Stimulated activated effector memory CD8-positive, alpha-beta T cell treated with anti-CD3 and anti-CD28 coated beads, Interleukin-12 subunit alpha, Interleukin-12 subunit beta, amount 100 ng/mL, for 72 hours (primary cell): ENCODE results near the gene PTPRM.

Experiments used
- ATAC-seq: fragments of 150-1000 bp; cut with Tn5 transposase; 2 replicates; pipeline ENCODE4 v1.10.0; 2021
- DNase-seq, 2 donors: peaks; one replicate each; pipeline ENCODE4 v3.0.0; 2021 to 2022; ENCODE audit warnings: low spot score in 2 of 2
- H3K27ac Mint-ChIP-seq: one replicate; pipeline ENCODE4 v1.8.0; 2022; ENCODE audit warnings: mild to moderate bottlenecking, mixed read lengths
- H3K36me3 Mint-ChIP-seq: one replicate; pipeline ENCODE4 v1.8.0; 2022; ENCODE audit warnings: mild to moderate bottlenecking, mixed read lengths
- H3K4me1 Mint-ChIP-seq: one replicate; pipeline ENCODE4 v1.8.0; 2022; ENCODE audit warnings: mixed read lengths
- H3K4me3 Mint-ChIP-seq: one replicate; pipeline ENCODE4 v1.8.0; 2022; ENCODE audit warnings: mild to moderate bottlenecking, mixed read lengths
- H3K9me3 Mint-ChIP-seq: one replicate; pipeline ENCODE4 v1.8.0; 2022; ENCODE audit warnings: mixed read lengths

PTPRM gene

GRCh38 chr18:7904529-7904928, 337.4 kb downstream of the PTPRM start:
- Mint-ChIP-seq H3K36me3 (no peaks in the 10 kb centered on the region), H3K4me1 (no peaks in the 10 kb centered on the region), H3K27ac (no peak overlapping the region), H3K9me3 (peaks cover 10% of the 10 kb centered on the region), H3K4me3 (no peak overlapping the region)
- DNase-seq (no peak), ATAC-seq (peak; percentile 42)

DNA sequence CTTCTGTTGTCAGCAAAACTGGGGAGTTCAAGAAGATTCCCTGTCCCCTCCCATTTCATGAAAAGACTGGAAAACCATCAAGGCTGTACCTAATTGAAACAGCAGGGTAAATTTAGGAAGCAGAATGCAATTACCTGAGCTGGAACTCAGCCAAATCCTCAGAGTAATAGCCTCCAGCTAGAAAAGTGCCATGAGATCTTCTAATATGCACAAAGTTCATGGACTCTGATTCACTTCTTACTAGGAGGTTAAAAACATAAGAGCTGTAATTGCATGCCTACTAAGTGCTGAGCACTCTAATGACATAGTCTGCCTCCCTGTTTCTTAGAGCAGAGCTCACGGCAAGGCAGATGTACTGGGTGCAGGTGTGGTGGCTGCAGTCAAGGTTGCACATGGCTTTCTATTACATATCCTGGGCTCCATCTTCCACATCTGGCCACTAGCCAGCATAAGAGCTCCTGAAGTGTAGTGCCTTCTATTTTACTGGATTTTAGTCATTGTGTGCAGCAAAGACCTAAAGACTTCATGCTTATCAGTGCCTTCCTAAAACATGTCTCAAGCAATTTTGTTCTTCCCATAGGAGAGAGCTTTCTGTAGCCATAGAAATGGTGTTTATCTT, 341.7 kb downstream of the PTPRM start:
- ATAC-seq, result no peak
- no peak overlapping the region for H3K4me3 Mint-ChIP-seq
- H3K4me1 Mint-ChIP-seq, result no peaks in the 10 kb centered on the region

GRCh38 chr18:7914834-7915670, 347.9 kb downstream of the PTPRM start:
- H3K4me1 Mint-ChIP-seq, result no peaks in the 10 kb centered on the region
- ATAC-seq (no peak), DNase-seq (no peak)
- no peaks in the 10 kb centered on the region for H3K36me3 Mint-ChIP-seq
- no peak overlapping the region for H3K4me3 Mint-ChIP-seq
- H3K27ac Mint-ChIP-seq, result no peak overlapping the region
- H3K9me3 Mint-ChIP-seq, result peaks cover 1% of the 10 kb centered on the region

More for the DNA sequence above, 341.7 kb downstream of the PTPRM start:
- H3K9me3 Mint-ChIP-seq, result peaks cover 6% of the 10 kb centered on the region
- no peak overlapping the region for H3K27ac Mint-ChIP-seq
- DNase-seq, result no peak
- no peaks in the 10 kb centered on the region for H3K36me3 Mint-ChIP-seq

GRCh38 chr18:7918701-7919100, 351.6 kb downstream of the PTPRM start:
- no peak for DNase-seq
- Mint-ChIP-seq H3K36me3 (no peaks in the 10 kb centered on the region), H3K9me3 (peaks cover 5% of the 10 kb centered on the region), H3K4me3 (no peak overlapping the region), H3K4me1 (no peaks in the 10 kb centered on the region), H3K27ac (no peak overlapping the region)
- no peak for ATAC-seq

GRCh38 chr18:7919565-7919964, 352.4 kb downstream of the PTPRM start:
- ATAC-seq (no peak), DNase-seq (no peak)
- H3K9me3 Mint-ChIP-seq, result peaks cover 5% of the 10 kb centered on the region
- no peak overlapping the region for H3K27ac Mint-ChIP-seq
- no peaks in the 10 kb centered on the region for H3K4me1 Mint-ChIP-seq
- no peaks in the 10 kb centered on the region for H3K36me3 Mint-ChIP-seq
- no peak overlapping the region for H3K4me3 Mint-ChIP-seq

- H3K27ac Mint-ChIP-seq, result no peak overlapping the region
These were observed 354.9 kb downstream of the PTPRM start for GRCh38 chr18:7921938-7922587.

DNA sequence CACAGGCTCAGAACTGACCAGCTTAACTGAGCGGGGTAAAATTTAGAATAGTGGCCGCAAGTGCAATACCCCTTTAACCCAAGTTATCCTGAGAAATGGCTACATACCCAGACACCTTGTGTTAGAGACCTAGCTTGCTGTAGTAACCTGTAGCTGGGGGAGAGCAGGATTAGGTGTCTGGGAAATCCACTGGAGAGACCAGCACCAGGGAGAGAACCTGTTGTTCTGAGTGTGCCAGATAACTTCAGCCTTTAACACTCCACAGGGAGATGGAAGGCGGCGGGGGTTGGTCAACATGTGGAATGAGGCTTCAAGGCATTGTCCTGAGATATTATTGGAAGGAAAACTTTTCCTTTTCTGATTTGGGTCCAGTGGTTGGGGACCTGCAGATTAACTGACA, 356.0 kb downstream of the PTPRM start:
- DNase-seq (no peak), ATAC-seq (no peak)
- H3K4me1 Mint-ChIP-seq, result no peaks in the 10 kb centered on the region
- no peak overlapping the region for H3K4me3 Mint-ChIP-seq
- peaks cover 5% of the 10 kb centered on the region for H3K9me3 Mint-ChIP-seq
- H3K36me3 Mint-ChIP-seq, result no peaks in the 10 kb centered on the region
- no peak overlapping the region for H3K27ac Mint-ChIP-seq

More at GRCh38 chr18:7921938-7922587, 354.9 kb downstream of the PTPRM start:
- Mint-ChIP-seq H3K4me3 (no peak overlapping the region), H3K36me3 (no peaks in the 10 kb centered on the region), H3K4me1 (no peaks in the 10 kb centered on the region), H3K9me3 (peaks cover 5% of the 10 kb centered on the region)
- ATAC-seq (no peak), DNase-seq (no peak)

- no peaks in the 10 kb centered on the region for H3K4me1 Mint-ChIP-seq
- H3K4me3 Mint-ChIP-seq, result no peak overlapping the region
- ATAC-seq, result no peak
- DNase-seq, result no peak
- no peak overlapping the region for H3K27ac Mint-ChIP-seq
- no peaks in the 10 kb centered on the region for H3K36me3 Mint-ChIP-seq
- H3K9me3 Mint-ChIP-seq, result peaks cover 5% of the 10 kb centered on the region
These were observed 357.5 kb downstream of the PTPRM start for GRCh38 chr18:7924616-7925015.

- Mint-ChIP-seq H3K27ac (no peak overlapping the region), H3K36me3 (no peaks in the 10 kb centered on the region), H3K4me3 (no peak overlapping the region), H3K4me1 (no peaks in the 10 kb centered on the region), H3K9me3 (no peaks in the 10 kb centered on the region)
- ATAC-seq (no peak), DNase-seq (no peak)
These were observed 359.4 kb downstream of the PTPRM start for GRCh38 chr18:7926526-7926925.

- Mint-ChIP-seq H3K27ac (no peak overlapping the region), H3K36me3 (no peaks in the 10 kb centered on the region), H3K4me3 (no peak overlapping the region), H3K4me1 (no peaks in the 10 kb centered on the region), H3K9me3 (no peaks in the 10 kb centered on the region)
- DNase-seq, result no peak
- no peak for ATAC-seq
These were observed 360.0 kb downstream of the PTPRM start for GRCh38 chr18:7927119-7927518.

GRCh38 chr18:7931763-7932162, 364.6 kb downstream of the PTPRM start:
- no peak for ATAC-seq
- H3K4me3 Mint-ChIP-seq, result no peak overlapping the region
- H3K27ac Mint-ChIP-seq, result no peak overlapping the region
- DNase-seq, result no peak
- H3K4me1 Mint-ChIP-seq, result no peaks in the 10 kb centered on the region
- no peaks in the 10 kb centered on the region for H3K36me3 Mint-ChIP-seq
- H3K9me3 Mint-ChIP-seq, result no peaks in the 10 kb centered on the region

- no peak for DNase-seq
These were observed 370.2 kb downstream of the PTPRM start for GRCh38 chr18:7937268-7937667.

DNA sequence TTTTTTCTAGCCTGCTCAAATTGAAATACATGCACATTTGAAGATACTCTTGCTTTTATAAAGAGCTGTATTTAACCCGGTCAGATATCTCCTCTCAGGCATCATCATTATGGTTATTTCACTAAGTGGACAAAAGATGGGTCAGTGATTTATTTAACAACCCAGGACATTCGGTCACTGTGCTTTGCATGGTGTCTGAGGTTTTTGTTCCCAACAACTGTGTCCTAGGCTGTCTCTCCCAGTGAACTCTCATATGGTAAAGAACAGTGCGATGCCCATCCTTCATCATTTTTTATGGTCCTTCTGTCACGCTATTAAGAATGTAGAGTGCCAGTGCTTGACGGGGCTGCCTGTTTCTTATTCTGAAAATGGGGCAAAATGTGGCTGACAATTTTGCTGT, 372.4 kb downstream of the PTPRM start:
- DNase-seq (no peak), ATAC-seq (no peak)
- peaks cover 10% of the 10 kb centered on the region for H3K9me3 Mint-ChIP-seq
- peaks cover 10% of the 10 kb centered on the region for H3K4me1 Mint-ChIP-seq
- H3K27ac Mint-ChIP-seq, result no peak overlapping the region
- H3K36me3 Mint-ChIP-seq, result no peaks in the 10 kb centered on the region
- H3K4me3 Mint-ChIP-seq, result no peak overlapping the region

More at GRCh38 chr18:7937268-7937667, 370.2 kb downstream of the PTPRM start:
- Mint-ChIP-seq H3K27ac (no peak overlapping the region), H3K9me3 (peaks cover 3% of the 10 kb centered on the region), H3K4me1 (no peaks in the 10 kb centered on the region), H3K4me3 (no peak overlapping the region), H3K36me3 (no peaks in the 10 kb centered on the region)
- ATAC-seq, result no peak

GRCh38 chr18:7940379-7940778, 373.3 kb downstream of the PTPRM start:
- H3K27ac Mint-ChIP-seq, result no peak overlapping the region
- H3K9me3 Mint-ChIP-seq, result peaks cover 10% of the 10 kb centered on the region
- H3K4me1 Mint-ChIP-seq, result peaks cover 10% of the 10 kb centered on the region
- no peaks in the 10 kb centered on the region for H3K36me3 Mint-ChIP-seq
- no peak for DNase-seq
- no peak overlapping the region for H3K4me3 Mint-ChIP-seq
- ATAC-seq, result no peak

- ATAC-seq (no peak), DNase-seq (no peak)
- Mint-ChIP-seq H3K27ac (no peak overlapping the region), H3K4me3 (no peak overlapping the region), H3K36me3 (no peaks in the 10 kb centered on the region), H3K4me1 (peaks cover 10% of the 10 kb centered on the region), H3K9me3 (peaks cover 10% of the 10 kb centered on the region)
These were observed 373.9 kb downstream of the PTPRM start for GRCh38 chr18:7940971-7941370.

- Mint-ChIP-seq H3K9me3 (peaks cover 10% of the 10 kb centered on the region), H3K36me3 (no peaks in the 10 kb centered on the region), H3K4me1 (peaks cover 10% of the 10 kb centered on the region), H3K27ac (no peak overlapping the region), H3K4me3 (no peak overlapping the region)
- no peak for DNase-seq
- no peak for ATAC-seq
These were observed 374.4 kb downstream of the PTPRM start for GRCh38 chr18:7941533-7941932.
